Measurements from ENCODE around the gene AKAP3.
A peak's percentile ranks its signal among the peaks of the same experiment; 100 is the strongest.

The AKAP3 gene

DNA sequence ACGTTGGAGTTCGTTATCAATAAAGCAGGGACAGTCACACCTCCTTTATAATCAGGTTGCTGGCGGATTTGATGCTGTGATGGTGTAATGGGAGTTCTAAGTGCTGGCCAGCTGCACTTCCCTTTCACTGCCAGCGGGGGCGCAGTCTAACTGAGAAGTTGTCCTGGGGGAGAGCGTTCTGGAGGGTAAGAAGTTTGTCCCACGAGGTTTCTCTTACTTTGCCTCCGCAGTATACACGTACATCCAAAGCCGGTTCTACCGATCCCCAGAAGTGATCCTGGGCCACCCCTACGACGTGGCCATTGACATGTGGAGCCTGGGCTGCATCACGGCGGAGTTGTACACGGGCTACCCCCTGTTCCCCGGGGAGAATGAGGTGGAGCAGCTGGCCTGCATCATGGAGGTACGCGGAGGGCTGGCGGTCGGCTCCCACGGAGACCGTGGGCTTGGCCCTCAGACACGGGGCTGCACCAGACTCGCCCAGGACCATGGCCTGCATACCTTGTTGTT lies 44.1 kb downstream of the AKAP3 start:
- peak overlapping the region in 20 of 21 experiments; percentile 25 to 87 (median 67) for H3K27ac ChIP-seq
- H3K4me3 ChIP-seq = peak overlapping the region; percentile 51 to 87 (median 73)

DNA sequence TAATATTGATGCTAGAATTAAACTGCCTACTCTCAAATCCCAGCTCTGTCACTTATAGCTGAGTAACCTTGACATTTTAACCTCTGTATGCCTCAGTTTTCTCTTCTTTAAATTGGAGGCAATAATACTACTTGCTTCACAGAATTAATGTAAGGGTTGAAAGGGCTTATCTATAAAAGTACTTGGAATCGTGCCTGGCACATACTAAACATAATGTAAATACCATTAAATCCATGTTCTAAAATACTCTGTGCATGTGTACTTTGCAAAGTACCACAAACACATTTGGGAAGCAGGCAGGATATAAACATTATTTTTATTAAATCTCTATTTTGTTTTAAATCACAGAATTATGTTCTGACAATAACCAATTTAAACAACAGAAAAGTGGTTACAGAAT lies 44.9 kb downstream of the AKAP3 start:
- no peak overlapping the region for H3K27ac ChIP-seq

DNA sequence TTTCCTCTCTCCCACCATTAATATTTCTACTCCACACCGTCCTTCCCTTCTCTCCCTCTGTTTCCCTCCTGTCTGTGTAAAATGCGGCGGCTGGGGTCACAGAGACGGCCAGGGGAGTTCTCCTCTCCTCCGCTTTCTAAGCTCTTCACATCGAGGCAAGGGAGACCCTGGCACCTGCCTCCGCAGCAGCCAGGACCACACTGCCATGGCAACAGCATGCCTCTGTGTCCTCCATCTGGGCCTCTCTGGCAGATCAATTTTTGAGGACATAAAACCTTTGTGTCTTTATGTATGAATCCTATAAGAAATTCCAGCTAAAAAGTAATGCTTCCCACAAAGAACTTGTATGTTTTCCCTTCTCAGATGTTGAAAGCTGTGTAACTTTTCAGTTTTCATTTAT lies 45.4 kb downstream of the AKAP3 start:
- H3K4me3 ChIP-seq = no peak overlapping the region

More for the DNA sequence above, 44.9 kb downstream of the AKAP3 start:
- H3K4me3 ChIP-seq = no peak overlapping the region

DNA sequence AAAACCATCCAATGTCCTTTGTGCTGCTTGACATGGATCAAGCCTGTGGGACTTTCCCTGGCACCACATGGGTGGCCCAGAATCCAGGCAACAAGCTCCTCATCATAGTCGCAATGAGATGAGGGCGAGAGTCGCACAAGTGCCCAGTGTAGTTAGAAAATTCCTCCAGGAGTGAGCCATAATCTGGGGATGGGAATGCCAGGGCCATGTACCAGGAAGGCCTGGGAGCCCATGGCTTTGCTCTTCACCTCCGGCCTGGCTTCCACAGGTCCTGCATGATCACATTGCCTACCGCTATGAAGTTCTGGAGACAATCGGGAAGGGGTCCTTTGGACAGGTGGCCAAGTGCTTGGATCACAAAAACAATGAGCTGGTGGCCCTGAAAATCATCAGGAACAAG lies 53.0 kb downstream of the AKAP3 start:
- no peak overlapping the region for H3K27ac ChIP-seq
- no peak overlapping the region for H3K4me3 ChIP-seq

More for the DNA sequence above, 45.4 kb downstream of the AKAP3 start:
- H3K27ac ChIP-seq = no peak overlapping the region

DNA sequence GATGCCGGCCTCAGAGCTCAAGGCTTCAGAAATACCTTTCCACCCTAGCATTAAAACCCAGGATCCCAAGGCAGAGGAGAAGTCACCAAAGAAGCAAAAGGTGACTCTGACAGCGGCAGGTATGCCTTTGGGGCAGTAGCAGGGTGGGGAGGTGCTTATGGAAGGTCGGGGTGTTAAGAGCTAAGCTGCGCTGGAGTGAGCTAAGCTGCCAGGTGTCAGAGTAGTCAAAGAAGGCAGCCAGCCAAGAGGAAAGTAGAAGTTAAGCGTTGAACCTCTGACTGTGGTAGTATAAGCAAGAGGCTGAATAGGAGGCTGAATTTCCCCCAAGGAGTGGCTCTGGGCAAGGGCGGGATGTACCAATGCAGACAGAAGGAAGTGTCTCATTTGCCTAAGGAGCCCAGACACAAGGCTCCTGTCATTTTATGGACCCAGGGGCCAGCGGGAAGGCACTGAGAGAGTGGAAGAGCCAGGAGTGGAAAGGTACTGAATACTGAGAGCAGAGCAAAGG lies 57.6 kb downstream of the AKAP3 start:
- H3K4me3 ChIP-seq = no peak overlapping the region

DNA sequence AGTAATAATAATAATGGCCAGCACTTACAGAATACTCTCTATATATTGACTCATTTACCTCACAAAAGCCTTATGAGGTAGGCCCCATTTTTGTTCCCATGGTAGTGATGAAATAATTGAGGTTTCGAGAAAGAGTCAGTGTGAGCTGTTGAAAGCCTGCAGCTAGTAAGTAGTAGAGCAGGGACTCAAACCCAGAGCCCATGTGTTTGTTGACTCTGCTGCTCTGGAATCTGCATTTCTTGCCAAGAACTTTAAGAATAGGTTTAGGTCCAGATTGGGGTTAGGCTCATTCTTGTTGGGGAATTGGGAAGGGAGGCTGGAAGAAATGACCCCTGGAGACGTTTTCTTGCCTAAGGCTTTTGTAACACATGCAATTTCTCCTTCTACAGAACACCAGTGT lies 58.9 kb downstream of the AKAP3 start:
- Histone ChIP-seq H3K4me3 (no peak overlapping the region), H3K27ac (no peak overlapping the region)

More for the DNA sequence above, 57.6 kb downstream of the AKAP3 start:
- H3K27ac ChIP-seq = no peak overlapping the region

DNA sequence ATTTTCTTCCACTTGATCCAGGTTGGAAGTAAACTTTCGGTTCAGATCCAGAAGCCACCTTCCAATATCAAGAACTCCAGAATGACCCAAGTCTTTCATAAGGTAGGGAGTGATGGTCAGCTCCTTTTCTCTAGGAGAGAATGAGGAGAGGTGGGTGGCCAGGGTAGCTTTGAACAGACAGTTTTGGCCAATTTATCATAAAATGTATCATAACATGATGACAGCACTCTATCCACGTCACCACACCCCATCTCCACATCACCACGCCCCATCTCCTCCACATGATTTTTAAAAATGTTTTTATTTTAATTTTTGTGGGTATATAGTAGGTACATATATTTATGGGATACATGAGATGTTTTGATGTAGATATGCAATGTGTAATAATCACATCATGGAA lies 59.9 kb downstream of the AKAP3 start:
- H3K27ac ChIP-seq = no peak overlapping the region
- H3K4me3 ChIP-seq = no peak overlapping the region

DNA sequence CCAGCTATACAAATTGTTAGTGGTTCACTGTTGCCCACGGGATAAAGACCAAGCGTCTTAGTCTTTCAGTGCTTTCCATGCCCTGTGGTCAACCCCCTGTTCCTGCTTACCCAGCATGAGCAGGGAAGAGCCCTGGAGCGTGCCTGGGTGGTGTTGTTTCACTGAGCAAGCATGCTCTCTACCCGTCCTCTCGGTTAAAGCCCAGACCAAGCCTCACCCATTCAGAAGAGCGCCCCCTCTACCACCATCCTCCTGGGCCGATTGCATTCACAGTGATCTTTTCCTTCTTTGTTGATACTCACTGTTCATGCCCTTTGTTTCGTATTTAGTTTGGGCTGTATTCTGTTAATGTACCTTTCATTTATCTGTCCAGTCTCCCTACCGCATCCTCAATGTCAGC lies 61.7 kb downstream of the AKAP3 start:
- H3K4me3 ChIP-seq = no peak overlapping the region
- H3K27ac ChIP-seq = no peak overlapping the region

DNA sequence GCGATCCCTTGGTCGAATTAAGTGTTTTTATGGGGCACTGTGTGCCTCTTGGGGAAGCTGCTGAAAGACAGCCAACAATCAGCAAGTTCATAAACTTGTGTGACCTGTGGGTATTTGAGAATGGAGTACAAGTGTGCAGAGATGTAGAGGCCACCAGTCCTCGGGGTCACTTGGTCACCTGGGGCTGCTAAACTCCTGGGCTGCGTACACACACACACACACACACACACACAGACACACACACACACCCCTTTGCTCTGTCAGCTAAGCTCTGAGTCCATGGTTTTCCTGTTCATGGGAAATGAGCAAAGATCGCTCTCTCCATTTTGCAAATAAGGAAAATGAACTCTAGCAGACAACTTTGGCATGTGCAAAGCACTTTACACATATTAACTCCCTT lies 62.4 kb downstream of the AKAP3 start:
- no peak overlapping the region for H3K27ac ChIP-seq
- no peak overlapping the region for H3K4me3 ChIP-seq

DNA sequence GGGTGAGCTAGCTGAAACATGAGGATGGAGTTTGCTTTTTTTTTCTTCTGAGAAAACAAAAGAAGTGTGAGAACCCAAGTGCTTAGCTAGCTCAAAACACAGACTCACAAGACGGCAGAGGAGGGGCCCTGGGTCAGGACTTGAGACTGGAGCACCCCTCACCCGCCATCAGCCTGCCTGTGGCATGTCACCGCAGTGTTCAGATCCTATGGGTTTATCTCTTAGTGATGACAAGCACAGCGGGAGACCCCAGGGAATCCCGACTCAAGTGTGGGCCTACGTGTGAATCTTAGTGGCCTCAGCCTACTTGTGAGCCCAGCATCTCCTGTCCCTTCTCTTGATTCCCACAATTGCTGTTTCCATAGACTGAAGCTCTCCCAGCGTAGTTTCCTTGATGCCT lies 64.0 kb downstream of the AKAP3 start:
- H3K4me3 ChIP-seq = no peak overlapping the region
- no peak overlapping the region for H3K27ac ChIP-seq

DNA sequence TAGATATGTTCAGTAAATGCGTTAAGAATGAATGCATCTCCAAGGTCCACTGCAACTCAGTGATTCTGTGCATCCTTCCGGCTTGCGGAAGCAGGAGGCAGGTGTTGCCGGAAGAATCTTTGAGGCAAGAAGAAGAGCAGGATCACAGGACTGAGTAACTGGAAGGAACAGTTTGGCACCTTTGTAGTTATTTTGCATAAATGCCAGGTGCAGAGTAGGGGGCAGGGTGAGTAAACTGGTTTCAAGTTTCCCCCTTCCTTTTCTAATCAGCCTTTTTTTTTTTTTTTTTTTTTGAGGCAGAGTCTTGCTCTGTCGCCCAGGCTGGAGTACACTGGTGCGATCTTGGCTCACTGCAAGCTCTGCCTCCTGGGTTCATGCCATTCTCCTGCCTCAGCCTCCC lies 64.6 kb downstream of the AKAP3 start:
- no peak overlapping the region for H3K27ac ChIP-seq

DNA sequence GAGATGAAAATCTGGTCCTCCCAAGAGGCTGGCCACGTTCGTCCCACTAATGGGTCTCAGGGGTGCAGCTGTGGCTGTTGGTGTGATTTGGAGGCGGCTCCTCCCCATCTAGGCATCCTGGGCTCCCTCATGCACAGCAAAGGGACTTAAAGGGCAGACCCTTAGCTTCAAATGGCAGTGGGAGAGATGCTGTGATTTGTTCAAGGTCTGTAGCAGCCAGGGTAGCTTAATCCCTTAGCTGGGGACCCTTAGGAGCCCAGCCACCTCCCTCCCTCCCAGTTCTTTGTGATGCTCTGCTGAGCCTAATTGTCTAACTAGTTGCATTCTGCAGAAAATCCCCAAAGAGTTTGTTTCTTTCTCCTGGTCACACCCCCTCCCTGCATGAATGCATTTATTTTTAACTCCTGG lies 68.6 kb downstream of the AKAP3 start:
- Histone ChIP-seq H3K4me3 (no peak overlapping the region), H3K27ac (no peak overlapping the region)

More for the DNA sequence above, 64.6 kb downstream of the AKAP3 start:
- no peak overlapping the region for H3K4me3 ChIP-seq

DNA sequence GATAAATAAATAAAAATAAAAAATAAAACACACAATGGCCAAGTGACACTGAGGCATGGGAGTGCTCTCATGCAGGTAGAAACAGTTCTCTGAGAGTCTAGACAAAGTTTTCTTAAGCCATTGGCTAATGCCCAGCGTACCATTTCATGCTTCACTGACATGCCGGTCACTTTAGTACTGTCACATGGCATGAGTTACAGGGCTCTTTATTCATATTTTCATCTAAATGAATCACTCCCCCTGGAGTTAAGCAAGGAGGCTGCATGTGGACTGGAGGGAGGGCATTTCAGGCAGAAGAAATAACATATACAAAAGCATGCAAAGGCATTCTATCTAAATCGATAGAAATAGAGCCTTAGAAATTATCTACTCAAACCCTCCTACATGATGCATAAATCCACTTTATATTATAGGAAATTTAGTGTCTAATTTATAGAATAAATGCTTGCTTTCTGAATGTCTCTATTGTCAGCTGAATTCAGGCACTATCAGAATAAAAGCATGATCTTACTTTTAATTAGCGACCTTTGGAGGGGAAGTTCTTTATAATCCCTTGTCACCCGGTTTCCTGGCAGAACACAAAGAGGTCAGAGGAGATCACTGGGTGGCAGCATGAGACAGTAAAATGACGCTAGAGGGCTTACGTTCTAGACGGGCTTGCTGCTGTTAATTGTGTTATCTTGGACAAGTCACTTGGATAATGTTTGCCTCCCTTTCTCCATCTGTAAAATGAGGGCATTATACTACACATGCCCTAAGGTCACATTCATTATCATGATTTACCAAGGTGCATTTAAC lies 69.3 kb downstream of the AKAP3 start:
- Histone ChIP-seq H3K4me3 (no peak overlapping the region), H3K27ac (no peak overlapping the region)

DNA sequence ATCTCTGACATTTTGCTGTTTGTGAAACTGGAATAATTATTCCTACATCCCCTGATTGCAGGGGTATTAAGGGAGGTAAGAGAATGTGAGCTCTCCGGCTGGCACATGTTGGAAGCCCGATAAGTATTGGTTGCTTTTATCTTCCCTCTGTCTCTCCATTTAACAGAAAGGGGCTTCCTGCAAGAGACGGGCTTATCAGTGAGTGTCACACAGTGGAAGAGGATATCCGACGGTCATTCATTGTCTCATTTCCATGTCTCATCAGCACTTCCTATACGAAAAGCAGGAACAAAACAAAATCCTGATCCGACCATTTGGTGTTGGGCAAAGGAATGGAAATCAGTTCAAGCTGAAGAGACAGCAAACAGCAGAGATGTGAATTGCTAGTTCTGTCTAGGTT lies 76.2 kb downstream of the AKAP3 start:
- Histone ChIP-seq H3K27ac (no peak overlapping the region), H3K4me3 (no peak overlapping the region)

DNA sequence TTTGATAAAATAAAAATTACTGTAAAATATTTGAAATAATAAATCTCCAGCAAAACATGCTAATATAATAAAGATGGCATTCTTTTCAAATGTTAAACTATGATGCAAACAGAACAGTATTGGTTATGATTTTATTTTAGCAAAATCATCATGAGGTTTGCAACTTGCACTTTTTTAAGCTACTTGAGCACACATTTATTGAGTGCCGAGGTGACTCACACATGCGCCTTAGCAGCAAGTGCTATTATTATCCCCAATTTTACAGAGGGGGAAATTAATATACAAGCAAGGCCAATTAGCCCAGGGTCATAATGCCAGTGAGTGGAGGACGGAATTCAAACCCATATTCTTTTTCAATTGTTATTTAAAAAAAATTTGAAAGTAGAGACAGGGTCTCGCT lies 79.6 kb downstream of the AKAP3 start:
- Histone ChIP-seq H3K27ac (no peak overlapping the region), H3K4me3 (no peak overlapping the region)

DNA sequence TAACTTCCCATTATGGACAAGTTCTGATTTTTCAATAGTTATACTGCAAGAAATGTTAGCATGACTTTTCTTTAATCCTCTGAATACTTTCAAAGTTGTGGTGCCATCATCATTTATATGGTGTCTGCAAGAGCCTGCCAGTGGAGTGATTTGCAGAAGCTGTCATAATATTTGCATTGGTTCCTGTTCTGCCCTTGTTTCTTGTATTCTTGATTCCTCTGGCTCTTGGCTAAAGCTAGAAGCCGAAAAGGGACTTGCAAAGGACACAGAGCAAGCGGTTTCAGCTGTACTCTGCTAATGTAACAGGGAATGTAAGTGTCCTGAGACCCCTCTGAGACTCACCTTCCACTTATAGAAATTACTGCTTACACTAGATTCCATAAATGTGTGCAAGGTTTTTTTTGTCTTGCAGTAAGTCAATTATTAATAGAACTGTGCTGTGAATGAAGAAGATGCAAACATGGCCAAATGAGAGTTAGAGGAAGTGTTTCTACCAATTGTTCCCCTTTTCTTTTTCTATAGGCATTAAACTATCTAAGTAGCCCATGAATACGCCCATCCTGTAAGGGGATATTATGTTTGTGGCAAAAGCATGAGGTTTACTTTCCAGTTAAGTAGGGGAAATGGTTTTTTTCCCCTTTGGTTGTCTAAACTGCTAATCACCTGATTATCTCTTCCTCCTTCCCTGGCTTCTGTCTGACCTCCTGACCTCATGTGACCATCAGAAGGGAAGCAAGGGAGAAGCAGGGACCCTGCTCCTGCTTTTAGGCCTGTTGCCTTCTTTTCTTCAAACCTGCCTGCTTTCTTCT lies 81.6 kb downstream of the AKAP3 start:
- Histone ChIP-seq H3K4me3 (no peak overlapping the region), H3K27ac (peak overlapping the region in 6 of 21 experiments; percentile 39 to 64 (median 51))

DNA sequence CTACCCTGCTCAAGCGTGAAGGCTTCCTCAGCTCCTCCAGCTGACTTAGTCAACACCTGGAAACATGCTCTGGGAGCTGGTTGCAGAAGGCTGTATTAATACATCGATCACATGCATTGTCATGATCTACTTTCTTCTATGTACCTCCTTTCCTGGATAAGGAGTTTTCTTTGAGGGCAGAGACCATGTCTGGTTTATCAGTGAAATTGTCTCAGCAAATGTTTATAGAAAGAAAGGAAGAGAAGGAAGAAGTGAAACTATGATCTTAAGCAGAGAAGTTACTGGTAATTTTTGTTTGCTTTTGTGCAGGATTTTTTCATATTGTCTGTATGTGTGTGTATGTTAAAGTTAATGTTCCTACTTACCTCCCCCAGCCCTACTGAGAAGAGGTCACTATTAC lies 82.4 kb downstream of the AKAP3 start:
- H3K27ac ChIP-seq = peak overlapping the region in 5 of 21 experiments; percentile 33 to 59 (median 50)

More for the DNA sequence above, 82.4 kb downstream of the AKAP3 start:
- no peak overlapping the region for H3K4me3 ChIP-seq
